Activated naive CD4-positive, alpha-beta T cell treated with anti-CD3 and anti-CD28 coated beads, Interleukin-2, amount 50 U/mL, for 24 hours (primary cell): ENCODE data around the gene ATF6B.
"Not testable (repeated sequence)": the region's sequence is repeated elsewhere in the genome, so short reads cannot be mapped to it uniquely, and the experiment has no call there.

Source experiments
- H3K27ac Mint-ChIP-seq: one replicate; pipeline ENCODE4 v1.8.0; 2021; ENCODE audit warnings: mild to moderate bottlenecking, mixed read lengths
- H3K27me3 Mint-ChIP-seq: one replicate; pipeline ENCODE4 v1.8.0; 2021; ENCODE audit warnings: mixed read lengths
- H3K36me3 Mint-ChIP-seq: one replicate; pipeline ENCODE4 v1.8.0; 2021; ENCODE audit warnings: mixed read lengths
- H3K4me1 Mint-ChIP-seq: one replicate; pipeline ENCODE4 v1.8.0; 2021; ENCODE audit warnings: mixed read lengths
- H3K4me3 Mint-ChIP-seq: one replicate; pipeline ENCODE4 v1.8.0; 2021; ENCODE audit warnings: mild to moderate bottlenecking, mixed read lengths
- H3K9me3 Mint-ChIP-seq: one replicate; pipeline ENCODE4 v1.8.0; 2021; ENCODE audit warnings: mixed read lengths

ATF6B gene

DNA sequence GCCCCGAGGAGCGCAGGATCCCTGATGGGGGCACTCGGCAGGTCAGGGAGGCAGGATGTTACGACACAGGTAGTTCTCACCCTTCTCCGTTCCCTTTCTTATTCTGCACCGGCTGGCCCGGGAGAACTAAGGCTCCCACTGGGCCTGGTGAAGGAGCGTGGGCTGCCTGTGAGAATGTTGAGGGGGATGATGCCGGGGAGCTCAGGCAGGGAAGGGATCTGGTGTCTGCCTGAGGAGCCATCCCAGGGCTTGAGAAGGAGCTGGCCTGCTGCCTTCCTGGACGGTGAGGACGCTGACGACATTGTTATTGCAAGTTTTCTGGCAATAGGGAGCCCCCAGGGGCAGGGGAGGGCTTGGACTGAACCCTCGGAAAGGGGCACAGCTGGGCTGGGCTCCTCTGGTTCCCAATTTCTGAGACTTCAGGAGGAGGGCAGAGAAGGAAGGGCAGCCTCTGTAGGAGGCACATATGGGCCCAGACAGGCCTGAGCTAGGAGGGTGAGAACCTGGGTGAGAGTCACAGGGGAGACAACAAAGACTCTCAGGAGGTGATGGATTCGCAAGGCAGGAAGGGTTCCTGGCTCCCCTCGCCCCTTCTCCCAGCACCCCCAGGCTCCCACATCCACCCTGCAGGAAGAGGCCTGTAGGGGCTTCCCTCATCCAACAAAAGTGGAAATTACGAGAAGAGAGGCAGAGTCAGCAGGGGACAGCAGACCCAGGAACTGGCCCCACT lies 57.1 kb downstream of the ATF6B start:
- no peak overlapping the region for H3K4me3 Mint-ChIP-seq
- no peaks in the 10 kb centered on the region for H3K4me1 Mint-ChIP-seq
- no peaks in the 10 kb centered on the region for H3K36me3 Mint-ChIP-seq
- no peaks in the 10 kb centered on the region for H3K9me3 Mint-ChIP-seq
- H3K27ac Mint-ChIP-seq: no peak overlapping the region
- no peaks in the 10 kb centered on the region for H3K27me3 Mint-ChIP-seq

- no peaks in the 10 kb centered on the region for H3K4me1 Mint-ChIP-seq
- no peak overlapping the region for H3K27ac Mint-ChIP-seq
- H3K9me3 Mint-ChIP-seq: no peaks in the 10 kb centered on the region
- H3K4me3 Mint-ChIP-seq: no peak overlapping the region
- H3K36me3 Mint-ChIP-seq: no peaks in the 10 kb centered on the region
- no peaks in the 10 kb centered on the region for H3K27me3 Mint-ChIP-seq
Measured at GRCh38 chr6:32069878-32070515, 58.0 kb downstream of the ATF6B start.

DNA sequence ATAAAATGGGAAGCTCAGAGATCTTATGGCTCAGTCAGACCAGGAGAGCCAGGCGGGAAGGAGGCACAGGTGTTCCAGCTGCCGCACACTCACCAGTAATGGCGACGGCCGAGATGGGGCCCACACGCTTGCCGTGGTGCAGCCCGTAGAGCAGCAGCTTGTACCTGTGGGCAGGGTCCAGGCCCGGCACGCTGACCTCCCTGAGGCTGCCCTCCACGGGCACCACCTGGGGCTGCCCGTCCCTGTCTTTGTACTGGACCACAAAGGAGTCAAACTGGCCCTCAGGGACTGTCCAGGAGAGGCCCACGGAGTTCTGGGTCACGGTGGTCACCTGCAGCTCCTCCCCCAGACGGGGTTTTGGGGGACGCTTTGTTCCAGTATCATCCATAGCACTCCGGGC lies 58.6 kb downstream of the ATF6B start:
- no peaks in the 10 kb centered on the region for H3K36me3 Mint-ChIP-seq
- H3K9me3 Mint-ChIP-seq: no peaks in the 10 kb centered on the region
- H3K4me1 Mint-ChIP-seq: no peaks in the 10 kb centered on the region
- no peak overlapping the region for H3K27ac Mint-ChIP-seq
- no peak overlapping the region for H3K4me3 Mint-ChIP-seq
- H3K27me3 Mint-ChIP-seq: no peaks in the 10 kb centered on the region

GRCh38 chr6:32068867-32069266 lies 59.2 kb downstream of the ATF6B start:
- no peaks in the 10 kb centered on the region for H3K4me1 Mint-ChIP-seq
- H3K36me3 Mint-ChIP-seq: no peaks in the 10 kb centered on the region
- H3K4me3 Mint-ChIP-seq: no peak overlapping the region
- H3K27ac Mint-ChIP-seq: no peak overlapping the region
- no peaks in the 10 kb centered on the region for H3K27me3 Mint-ChIP-seq
- no peaks in the 10 kb centered on the region for H3K9me3 Mint-ChIP-seq

DNA sequence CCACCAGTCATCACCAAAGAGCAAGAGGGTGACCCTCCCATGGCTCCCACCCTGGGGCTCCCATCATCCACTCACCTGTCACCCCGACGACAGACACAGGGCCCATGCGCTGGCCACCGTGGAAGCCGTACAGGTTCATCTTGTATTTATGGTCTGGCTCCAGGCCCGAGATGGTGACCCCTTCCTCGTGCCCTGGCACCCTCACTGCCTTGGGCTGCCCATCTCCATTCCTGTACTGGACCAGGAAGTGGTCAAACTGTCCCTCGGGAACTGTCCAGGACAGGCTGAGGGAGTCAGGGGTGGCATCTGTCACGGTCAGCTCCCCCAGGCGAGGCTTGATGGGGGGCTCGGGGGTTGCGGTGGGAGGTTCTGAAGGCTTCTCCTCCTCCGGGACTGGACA lies 59.7 kb downstream of the ATF6B start:
- H3K27ac Mint-ChIP-seq, H3K27me3 Mint-ChIP-seq, H3K36me3 Mint-ChIP-seq, H3K9me3 Mint-ChIP-seq, H3K4me3 Mint-ChIP-seq, H3K4me1 Mint-ChIP-seq: not testable (repeated sequence)

DNA sequence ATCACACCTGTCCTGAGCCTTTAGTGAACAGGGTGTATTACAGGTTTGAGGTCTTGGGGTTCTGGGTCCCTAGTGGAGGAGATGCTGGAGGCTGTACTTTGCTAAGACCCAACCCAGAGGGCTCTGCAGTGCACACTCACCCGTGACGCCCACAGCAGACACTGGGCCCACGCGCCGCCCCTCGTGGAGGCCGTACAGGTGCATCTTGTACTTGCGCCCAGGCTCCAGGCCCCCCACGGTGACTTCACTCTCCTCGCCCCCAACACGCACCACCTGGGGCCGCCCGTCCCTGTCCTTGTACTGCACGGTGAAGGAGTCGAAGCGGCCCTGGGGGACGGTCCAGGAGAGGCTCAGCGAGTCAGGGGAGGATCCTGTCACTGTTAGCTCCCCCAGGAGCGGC lies 60.5 kb downstream of the ATF6B start:
- H3K9me3 Mint-ChIP-seq, H3K4me1 Mint-ChIP-seq, H3K4me3 Mint-ChIP-seq, H3K36me3 Mint-ChIP-seq, H3K27me3 Mint-ChIP-seq, H3K27ac Mint-ChIP-seq: not testable (repeated sequence)
